ENCODE measurements around the gene ZNF697. TPM values are rescaled to one million over a fixed set of nuclear protein-coding genes. Genes with fewer than 3 reads are reported as not detected.
A peak's percentile ranks its signal among the peaks of the same experiment; 100 is the strongest.

ZNF697 gene
- total RNA-seq, 1 donor from 2014 or later = 9.4 TPM

- Histone ChIP-seq H3K27me3 (ENCODE audit: low read depth) (no peaks in the 10 kb centered on the region), H3K9me3 (replicated peaks) (no peaks in the 10 kb centered on the region), H3K36me3 (no peaks in the 10 kb centered on the region), H3K4me3 (no peak overlapping the region), H3K4me1 (peaks cover 22% of the 10 kb centered on the region), H3K27ac (replicated peaks) (no peak overlapping the region)
- DNase-seq = no peak
- TF ChIP-seq CTCF (IDR thresholded peaks at IDR 0.05; ENCODE audit: borderline replicate concordance) = no peak
- intact Hi-C loops (cut with micrococcal nuclease) = no loop called here
Measured at GRCh38 chr1:119651133-119651532, 3.1 kb upstream of the ZNF697 start.

GRCh38 chr1:119648620-119649004 is 546 bp upstream of the ZNF697 start:
- Histone ChIP-seq H3K36me3 (no peaks in the 10 kb centered on the region), H3K4me3 (peak overlapping the region; percentile 78), H3K4me1 (peaks cover 46% of the 10 kb centered on the region), H3K9me3 (replicated peaks) (no peaks in the 10 kb centered on the region), H3K27me3 (ENCODE audit: low read depth) (no peaks in the 10 kb centered on the region), H3K27ac (replicated peaks) (peak overlapping the region; percentile 89)
- TF ChIP-seq CTCF (IDR thresholded peaks at IDR 0.05; ENCODE audit: borderline replicate concordance) = no peak
- DNase-seq = no peak
- intact Hi-C loops (cut with micrococcal nuclease) = loop anchor here (2.0 kb wide), 1 partner anchor 66 kb away; no protein-coding TSS in a partner anchor

- Histone ChIP-seq H3K4me1 (peaks cover 55% of the 10 kb centered on the region), H3K27me3 (ENCODE audit: low read depth) (no peaks in the 10 kb centered on the region), H3K4me3 (peak overlapping the region; percentile 78), H3K36me3 (no peaks in the 10 kb centered on the region), H3K9me3 (replicated peaks) (no peaks in the 10 kb centered on the region), H3K27ac (replicated peaks) (peak overlapping the region; percentile 89)
- intact Hi-C loops (cut with micrococcal nuclease) = no loop called here
- no peak for TF ChIP-seq CTCF (IDR thresholded peaks at IDR 0.05; ENCODE audit: borderline replicate concordance)
- peak; percentile 19 for DNase-seq
Measured at GRCh38 chr1:119647228-119647733, 785 bp downstream of the ZNF697 start.

GRCh38 chr1:119646521-119647227 is 1.4 kb downstream of the ZNF697 start:
- peaks cover 55% of the 10 kb centered on the region for H3K4me1 ChIP-seq
- no peak for DNase-seq
- H3K27ac ChIP-seq (replicated peaks) = no peak overlapping the region
- H3K27me3 ChIP-seq (ENCODE audit: low read depth) = no peaks in the 10 kb centered on the region
- intact Hi-C loops (cut with micrococcal nuclease) = no loop called here
- no peak for TF ChIP-seq CTCF (IDR thresholded peaks at IDR 0.05; ENCODE audit: borderline replicate concordance)
- H3K36me3 ChIP-seq = no peaks in the 10 kb centered on the region
- no peaks in the 10 kb centered on the region for H3K9me3 ChIP-seq (replicated peaks)
- peak overlapping the region; percentile 78 for H3K4me3 ChIP-seq

GRCh38 chr1:119639109-119639508 is 9.0 kb downstream of the ZNF697 start:
- intact Hi-C loops (cut with micrococcal nuclease) = no loop called here
- Histone ChIP-seq H3K9me3 (replicated peaks) (no peaks in the 10 kb centered on the region), H3K4me1 (peaks cover 84% of the 10 kb centered on the region), H3K4me3 (no peak overlapping the region), H3K27ac (replicated peaks) (no peak overlapping the region), H3K27me3 (ENCODE audit: low read depth) (no peaks in the 10 kb centered on the region), H3K36me3 (no peaks in the 10 kb centered on the region)
- TF ChIP-seq CTCF (IDR thresholded peaks at IDR 0.05; ENCODE audit: borderline replicate concordance) = no peak
- no peak for DNase-seq

All from left ventricle myocardium inferior (tissue), 1 donor.